KMS-11 (cell line): ENCODE results near the gene TUBGCP2.

Source experiments
- H2AFZ ChIP-seq: fragments of 200-600 bp; sonication (generic); 2 replicates; pipeline ENCODE4 v1.6.1; 2016; ENCODE audit warnings: antibody characterized with exemption, mixed run types, low read depth
- H3K27ac ChIP-seq: fragments of 200-600 bp; sonication (generic); 2 replicates; pipeline ENCODE4 v1.6.1; 2016; ENCODE audit warnings: mild to moderate bottlenecking, mixed run types
- H3K27me3 ChIP-seq: fragments of 200-600 bp; sonication (generic); 2 replicates; pipeline ENCODE4 v1.6.1; 2017; ENCODE audit warnings: mild to moderate bottlenecking, low read depth, mixed run types, moderate library complexity; ENCODE audit not compliant: insufficient read depth
- H3K36me3 ChIP-seq: fragments of 200-600 bp; sonication (generic); 2 replicates; pipeline ENCODE4 v1.6.1; 2017; ENCODE audit warnings: mild to moderate bottlenecking, mixed run types; ENCODE audit not compliant: insufficient read depth
- H3K4me1 ChIP-seq: fragments of 200-600 bp; sonication (generic); 2 replicates; pipeline ENCODE4 v1.6.1; 2016; ENCODE audit warnings: mild to moderate bottlenecking, low read depth, mixed run types; ENCODE audit not compliant: poor library complexity, severe bottlenecking
- H3K4me2 ChIP-seq: fragments of 200-600 bp; sonication (generic); 2 replicates; pipeline ENCODE4 v1.7.0; 2016; ENCODE audit warnings: mild to moderate bottlenecking, mixed run types
- H3K4me3 ChIP-seq: fragments of 200-600 bp; sonication (generic); IDR thresholded peaks from 2 replicates; pipeline ENCODE4 v1.6.1; 2017; ENCODE audit warnings: low read depth, low read length, mixed read lengths; ENCODE audit not compliant: insufficient read depth
- H3K79me2 ChIP-seq: fragments of 200-600 bp; sonication (generic); 2 replicates; pipeline ENCODE4 v1.6.1; 2016; ENCODE audit warnings: low read depth, mixed run types; ENCODE audit not compliant: insufficient read depth
- H3K9ac ChIP-seq: fragments of 200-600 bp; sonication (generic); 2 replicates; pipeline ENCODE4 v1.6.1; 2016; ENCODE audit warnings: mild to moderate bottlenecking, mixed run types
- H4K20me1 ChIP-seq: fragments of 200-600 bp; sonication (generic); 2 replicates; pipeline ENCODE4 v1.6.1; 2016; ENCODE audit warnings: mild to moderate bottlenecking, mixed run types; ENCODE audit not compliant: insufficient read depth
- TF ChIP-seq, protein P1 (sequence below): fragments of 200-600 bp; sonication (generic); conservative IDR thresholded peaks from 2 replicates; pipeline ENCODE4 v1.6.1; 2017; ENCODE audit warnings: low read depth, mild to moderate bottlenecking, antibody characterized with exemption, low read length, moderate library complexity, mixed read lengths

Gene TUBGCP2

DNA sequence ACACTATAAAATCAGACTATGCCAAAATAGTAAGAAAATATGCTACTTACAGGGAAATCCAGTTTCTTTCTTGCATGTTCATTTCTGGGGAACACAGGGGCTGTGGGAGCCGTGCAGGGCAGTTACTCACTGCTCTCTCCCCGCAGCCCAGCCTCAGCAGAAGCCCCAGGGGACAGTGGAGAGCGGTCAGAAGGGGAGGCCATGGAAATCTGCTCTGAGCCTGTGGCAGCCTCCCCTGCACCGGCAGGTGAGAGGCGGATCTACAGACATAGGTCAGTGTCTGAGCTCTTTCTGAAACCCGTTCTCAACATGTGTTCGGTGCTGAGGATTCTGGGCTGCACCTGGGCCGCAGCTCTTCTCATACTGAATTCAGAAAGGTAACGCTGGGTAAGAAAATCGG, 2.9 kb upstream of the TUBGCP2 start:
- Histone ChIP-seq H3K9ac (no peak overlapping the region), H3K4me2 (no peak overlapping the region), H4K20me1 (no peaks in the 10 kb centered on the region), H3K4me3 (no peak overlapping the region), H3K27me3 (no peaks in the 10 kb centered on the region), H3K79me2 (peaks cover 20% of the 10 kb centered on the region; the same call in 1 of the 2 replicates), H3K4me1 (peaks cover 13% of the 10 kb centered on the region), H2AFZ (no peak overlapping the region), H3K27ac (no peak overlapping the region), H3K36me3 (no peaks in the 10 kb centered on the region)
- TF ChIP-seq, protein P1, sequence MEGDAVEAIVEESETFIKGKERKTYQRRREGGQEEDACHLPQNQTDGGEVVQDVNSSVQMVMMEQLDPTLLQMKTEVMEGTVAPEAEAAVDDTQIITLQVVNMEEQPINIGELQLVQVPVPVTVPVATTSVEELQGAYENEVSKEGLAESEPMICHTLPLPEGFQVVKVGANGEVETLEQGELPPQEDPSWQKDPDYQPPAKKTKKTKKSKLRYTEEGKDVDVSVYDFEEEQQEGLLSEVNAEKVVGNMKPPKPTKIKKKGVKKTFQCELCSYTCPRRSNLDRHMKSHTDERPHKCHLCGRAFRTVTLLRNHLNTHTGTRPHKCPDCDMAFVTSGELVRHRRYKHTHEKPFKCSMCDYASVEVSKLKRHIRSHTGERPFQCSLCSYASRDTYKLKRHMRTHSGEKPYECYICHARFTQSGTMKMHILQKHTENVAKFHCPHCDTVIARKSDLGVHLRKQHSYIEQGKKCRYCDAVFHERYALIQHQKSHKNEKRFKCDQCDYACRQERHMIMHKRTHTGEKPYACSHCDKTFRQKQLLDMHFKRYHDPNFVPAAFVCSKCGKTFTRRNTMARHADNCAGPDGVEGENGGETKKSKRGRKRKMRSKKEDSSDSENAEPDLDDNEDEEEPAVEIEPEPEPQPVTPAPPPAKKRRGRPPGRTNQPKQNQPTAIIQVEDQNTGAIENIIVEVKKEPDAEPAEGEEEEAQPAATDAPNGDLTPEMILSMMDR: no peak

DNA sequence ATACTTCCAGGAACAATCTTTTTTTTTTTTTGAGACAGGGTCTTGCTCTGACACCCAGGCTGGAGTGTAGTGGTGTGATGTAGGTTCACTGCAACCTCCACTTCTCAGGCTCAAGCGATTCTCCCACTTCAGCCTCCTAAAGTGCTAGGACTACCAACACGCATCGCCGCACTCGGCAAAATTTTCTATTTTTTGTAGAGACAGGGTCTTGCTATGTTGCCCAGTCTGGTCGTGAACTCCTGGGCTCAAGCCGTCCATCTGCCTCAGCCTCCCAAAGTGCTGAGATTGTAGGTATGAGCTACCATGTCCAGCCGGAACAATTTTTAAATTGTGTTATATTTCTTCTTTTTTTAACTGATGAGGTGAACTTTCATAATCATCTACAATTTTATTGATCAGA, 2.1 kb upstream of the TUBGCP2 start:
- H4K20me1 ChIP-seq: no peaks in the 10 kb centered on the region
- H3K9ac ChIP-seq: no peak overlapping the region
- TF ChIP-seq, protein P1: no peak
- no peak overlapping the region for H2AFZ ChIP-seq
- H3K36me3 ChIP-seq: no peaks in the 10 kb centered on the region
- no peak overlapping the region for H3K27ac ChIP-seq
- peaks cover 26% of the 10 kb centered on the region; the same call in 1 of the 2 replicates for H3K79me2 ChIP-seq
- H3K4me3 ChIP-seq: no peak overlapping the region
- H3K27me3 ChIP-seq: no peaks in the 10 kb centered on the region
- H3K4me1 ChIP-seq: peaks cover 13% of the 10 kb centered on the region
- no peak overlapping the region for H3K4me2 ChIP-seq

DNA sequence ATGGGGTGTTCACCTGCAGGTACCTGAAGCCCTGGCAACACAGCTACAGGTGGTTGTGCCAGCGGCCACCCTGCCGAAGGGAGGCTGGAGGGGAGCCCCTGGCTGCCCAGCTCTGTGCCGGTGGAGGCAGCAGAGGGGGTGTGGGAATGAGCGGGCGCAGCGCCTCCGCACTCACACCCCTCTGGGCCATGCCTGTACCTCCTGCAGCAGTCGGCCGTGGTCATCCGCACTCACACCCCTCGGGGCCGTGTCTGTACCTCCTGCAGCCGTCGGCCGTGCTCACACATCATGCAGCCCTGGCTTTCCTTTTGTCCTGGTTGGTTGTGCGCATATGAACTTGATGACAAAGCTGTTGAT, 1.7 kb upstream of the TUBGCP2 start:
- H3K27me3 ChIP-seq: no peaks in the 10 kb centered on the region
- H3K4me2 ChIP-seq: no peak overlapping the region
- no peaks in the 10 kb centered on the region for H3K36me3 ChIP-seq
- H3K9ac ChIP-seq: no peak overlapping the region
- H4K20me1 ChIP-seq: no peaks in the 10 kb centered on the region
- no peak overlapping the region for H2AFZ ChIP-seq
- TF ChIP-seq, protein P1: no peak
- peaks cover 30% of the 10 kb centered on the region; the same call in 1 of the 2 replicates for H3K79me2 ChIP-seq
- H3K4me1 ChIP-seq: peaks cover 13% of the 10 kb centered on the region
- H3K4me3 ChIP-seq: no peak overlapping the region
- H3K27ac ChIP-seq: no peak overlapping the region

DNA sequence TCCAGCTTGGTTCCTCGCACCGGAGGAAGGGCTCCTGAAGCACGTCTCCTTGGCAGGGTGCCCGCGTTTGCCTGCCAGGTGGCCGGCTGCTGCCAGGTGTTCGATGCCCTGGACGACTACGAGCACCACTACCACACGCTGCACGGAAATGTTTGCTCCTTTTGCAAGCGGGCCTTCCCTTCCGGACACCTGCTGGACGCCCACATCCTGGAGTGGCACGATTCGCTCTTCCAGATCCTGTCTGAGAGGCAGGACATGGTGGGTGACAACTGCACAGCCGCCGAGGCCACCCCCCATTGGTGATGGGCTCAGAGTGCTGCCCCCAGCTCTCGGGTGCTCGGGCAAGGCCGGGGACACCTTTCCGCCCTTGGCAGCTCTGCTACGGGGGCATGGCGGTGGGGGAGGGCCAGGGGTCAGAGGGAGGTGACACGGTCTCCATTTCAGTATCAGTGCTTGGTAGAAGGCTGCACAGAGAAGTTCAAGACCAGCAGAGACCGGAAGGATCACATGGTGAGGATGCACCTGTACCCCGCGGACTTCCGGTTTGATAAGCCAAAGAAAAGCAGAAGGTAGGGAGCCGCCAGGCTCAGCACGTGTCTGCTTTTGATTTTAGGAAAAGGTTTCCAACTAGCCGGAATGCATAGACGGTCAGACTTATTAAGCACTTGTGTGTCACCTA, 1.2 kb upstream of the TUBGCP2 start:
- H3K27me3 ChIP-seq: no peaks in the 10 kb centered on the region
- H3K27ac ChIP-seq: no peak overlapping the region
- peaks cover 13% of the 10 kb centered on the region for H3K4me1 ChIP-seq
- H4K20me1 ChIP-seq: no peaks in the 10 kb centered on the region
- no peak overlapping the region for H3K9ac ChIP-seq
- TF ChIP-seq, protein P1: no peak
- H3K4me3 ChIP-seq: no peak overlapping the region
- H3K36me3 ChIP-seq: no peaks in the 10 kb centered on the region
- peaks cover 31% of the 10 kb centered on the region; the same call in 1 of the 2 replicates for H3K79me2 ChIP-seq
- H2AFZ ChIP-seq: no peak overlapping the region
- H3K4me2 ChIP-seq: no peak overlapping the region
